SK-N-SH treated with all-trans-retinoic acid at 6 μM for 48 hours (cell line): ENCODE results near the gene EMILIN2.

ENCODE experiments used
- BACH2 ChIP-seq: fragments of 250-450 bp; sonication (Bioruptor Pico); IDR thresholded peaks from 2 replicates; pipeline ENCODE4 v1.9.0; 2021; ENCODE audit warnings: mild to moderate bottlenecking, borderline replicate concordance
- CREB5 ChIP-seq: fragments of 250-450 bp; sonication (Bioruptor Pico); IDR thresholded peaks from 2 replicates; pipeline ENCODE4 v1.5.1; 2020; ENCODE audit warnings: low read depth, mild to moderate bottlenecking, moderate library complexity
- ESRRG ChIP-seq: fragments of 250-450 bp; sonication (Bioruptor Pico); IDR thresholded peaks from 2 replicates; pipeline ENCODE4 v1.6.1; 2021; ENCODE audit warnings: mild to moderate bottlenecking
- PATZ1 ChIP-seq: fragments of 250-450 bp; sonication (Bioruptor Pico); IDR thresholded peaks from 2 replicates; pipeline ENCODE4 v1.8.0; 2020; ENCODE audit warnings: mild to moderate bottlenecking, moderate library complexity, borderline replicate concordance
- RARB ChIP-seq: fragments of 250-450 bp; sonication (Bioruptor Pico); IDR thresholded peaks from 2 replicates; pipeline ENCODE4 v1.8.0; 2021; ENCODE audit warnings: mild to moderate bottlenecking, moderate library complexity
- SNAI2 ChIP-seq: fragments of 250-450 bp; sonication (Bioruptor Pico); IDR thresholded peaks from 2 replicates; pipeline ENCODE4 v1.5.0; 2020; ENCODE audit warnings: mild to moderate bottlenecking, moderate library complexity
- ZC3H10 ChIP-seq: fragments of 250-450 bp; sonication (Bioruptor Pico); IDR thresholded peaks from 2 replicates; pipeline ENCODE4 v1.5.1; 2021; ENCODE audit warnings: mild to moderate bottlenecking, moderate library complexity
- ZFP3 ChIP-seq: fragments of 250-450 bp; sonication (Bioruptor Pico); IDR thresholded peaks from 2 replicates; pipeline ENCODE4 v1.5.0; 2020; ENCODE audit warnings: mild to moderate bottlenecking, moderate library complexity
- ZFP30 ChIP-seq: fragments of 450-650 bp; formaldehyde crosslinking; IDR thresholded peaks from 2 replicates; pipeline ENCODE4 v1.5.0; 2022; ENCODE audit warnings: mild to moderate bottlenecking, moderate library complexity
- ZNF70 ChIP-seq: fragments of 450-650 bp; formaldehyde crosslinking; IDR thresholded peaks from 2 replicates; pipeline ENCODE4 v1.5.0; 2020; ENCODE audit warnings: mild to moderate bottlenecking, moderate library complexity
- ZNF8 ChIP-seq: fragments of 450-650 bp; formaldehyde crosslinking; IDR thresholded peaks from 2 replicates; pipeline ENCODE4 v1.5.0; 2020; ENCODE audit warnings: mild to moderate bottlenecking, moderate library complexity
- TF ChIP-seq, protein P1 (sequence below): fragments of 250-450 bp; sonication (Bioruptor Pico); IDR thresholded peaks from 2 replicates; pipeline ENCODE4 v1.5.0; 2020; ENCODE audit warnings: mild to moderate bottlenecking, moderate library complexity
- TF ChIP-seq, protein P2 (sequence below): fragments of 250-450 bp; sonication (Bioruptor Pico); IDR thresholded peaks from 2 replicates; pipeline ENCODE4 v1.5.1; 2021; ENCODE audit warnings: mild to moderate bottlenecking, moderate library complexity

GRCh38 chr18:2799369-2799768 lies 47.4 kb upstream of the EMILIN2 start:
- no peak for TF ChIP-seq SNAI2 (CRISPR knock-in tag)
- TF ChIP-seq ZNF70 (CRISPR knock-in tag): no peak
- no peak for TF ChIP-seq PATZ1
- TF ChIP-seq, protein P1, sequence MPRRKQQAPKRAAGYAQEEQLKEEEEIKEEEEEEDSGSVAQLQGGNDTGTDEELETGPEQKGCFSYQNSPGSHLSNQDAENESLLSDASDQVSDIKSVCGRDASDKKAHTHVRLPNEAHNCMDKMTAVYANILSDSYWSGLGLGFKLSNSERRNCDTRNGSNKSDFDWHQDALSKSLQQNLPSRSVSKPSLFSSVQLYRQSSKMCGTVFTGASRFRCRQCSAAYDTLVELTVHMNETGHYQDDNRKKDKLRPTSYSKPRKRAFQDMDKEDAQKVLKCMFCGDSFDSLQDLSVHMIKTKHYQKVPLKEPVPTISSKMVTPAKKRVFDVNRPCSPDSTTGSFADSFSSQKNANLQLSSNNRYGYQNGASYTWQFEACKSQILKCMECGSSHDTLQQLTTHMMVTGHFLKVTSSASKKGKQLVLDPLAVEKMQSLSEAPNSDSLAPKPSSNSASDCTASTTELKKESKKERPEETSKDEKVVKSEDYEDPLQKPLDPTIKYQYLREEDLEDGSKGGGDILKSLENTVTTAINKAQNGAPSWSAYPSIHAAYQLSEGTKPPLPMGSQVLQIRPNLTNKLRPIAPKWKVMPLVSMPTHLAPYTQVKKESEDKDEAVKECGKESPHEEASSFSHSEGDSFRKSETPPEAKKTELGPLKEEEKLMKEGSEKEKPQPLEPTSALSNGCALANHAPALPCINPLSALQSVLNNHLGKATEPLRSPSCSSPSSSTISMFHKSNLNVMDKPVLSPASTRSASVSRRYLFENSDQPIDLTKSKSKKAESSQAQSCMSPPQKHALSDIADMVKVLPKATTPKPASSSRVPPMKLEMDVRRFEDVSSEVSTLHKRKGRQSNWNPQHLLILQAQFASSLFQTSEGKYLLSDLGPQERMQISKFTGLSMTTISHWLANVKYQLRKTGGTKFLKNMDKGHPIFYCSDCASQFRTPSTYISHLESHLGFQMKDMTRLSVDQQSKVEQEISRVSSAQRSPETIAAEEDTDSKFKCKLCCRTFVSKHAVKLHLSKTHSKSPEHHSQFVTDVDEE: no peak
- TF ChIP-seq ESRRG (CRISPR knock-in tag): no peak
- TF ChIP-seq ZC3H10 (CRISPR knock-in tag): no peak
- TF ChIP-seq RARB (CRISPR knock-in tag): no peak
- TF ChIP-seq, protein P2, sequence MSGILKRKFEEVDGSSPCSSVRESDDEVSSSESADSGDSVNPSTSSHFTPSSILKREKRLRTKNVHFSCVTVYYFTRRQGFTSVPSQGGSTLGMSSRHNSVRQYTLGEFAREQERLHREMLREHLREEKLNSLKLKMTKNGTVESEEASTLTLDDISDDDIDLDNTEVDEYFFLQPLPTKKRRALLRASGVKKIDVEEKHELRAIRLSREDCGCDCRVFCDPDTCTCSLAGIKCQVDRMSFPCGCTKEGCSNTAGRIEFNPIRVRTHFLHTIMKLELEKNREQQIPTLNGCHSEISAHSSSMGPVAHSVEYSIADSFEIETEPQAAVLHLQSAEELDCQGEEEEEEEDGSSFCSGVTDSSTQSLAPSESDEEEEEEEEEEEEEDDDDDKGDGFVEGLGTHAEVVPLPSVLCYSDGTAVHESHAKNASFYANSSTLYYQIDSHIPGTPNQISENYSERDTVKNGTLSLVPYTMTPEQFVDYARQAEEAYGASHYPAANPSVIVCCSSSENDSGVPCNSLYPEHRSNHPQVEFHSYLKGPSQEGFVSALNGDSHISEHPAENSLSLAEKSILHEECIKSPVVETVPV (CRISPR knock-in tag): no peak
- TF ChIP-seq ZNF8: no peak
- no peak for TF ChIP-seq ZFP3 (CRISPR knock-in tag)
- TF ChIP-seq BACH2 (CRISPR knock-in tag): no peak
- no peak for TF ChIP-seq ZFP30 (CRISPR knock-in tag)
- TF ChIP-seq CREB5 (CRISPR knock-in tag): no peak
